Hematopoietic multipotent progenitor cell treated with erythropoietin and hydrocortisone succinate and interleukin-3 and kit ligand, for 4 days (in vitro differentiated cells): Measurements from ENCODE around the gene DAPK1.

ENCODE experiments used
- DNase-seq: peaks from one replicate; pipeline ENCODE4 v3.0.0-alpha.2; 2015

DAPK1 gene

DNA sequence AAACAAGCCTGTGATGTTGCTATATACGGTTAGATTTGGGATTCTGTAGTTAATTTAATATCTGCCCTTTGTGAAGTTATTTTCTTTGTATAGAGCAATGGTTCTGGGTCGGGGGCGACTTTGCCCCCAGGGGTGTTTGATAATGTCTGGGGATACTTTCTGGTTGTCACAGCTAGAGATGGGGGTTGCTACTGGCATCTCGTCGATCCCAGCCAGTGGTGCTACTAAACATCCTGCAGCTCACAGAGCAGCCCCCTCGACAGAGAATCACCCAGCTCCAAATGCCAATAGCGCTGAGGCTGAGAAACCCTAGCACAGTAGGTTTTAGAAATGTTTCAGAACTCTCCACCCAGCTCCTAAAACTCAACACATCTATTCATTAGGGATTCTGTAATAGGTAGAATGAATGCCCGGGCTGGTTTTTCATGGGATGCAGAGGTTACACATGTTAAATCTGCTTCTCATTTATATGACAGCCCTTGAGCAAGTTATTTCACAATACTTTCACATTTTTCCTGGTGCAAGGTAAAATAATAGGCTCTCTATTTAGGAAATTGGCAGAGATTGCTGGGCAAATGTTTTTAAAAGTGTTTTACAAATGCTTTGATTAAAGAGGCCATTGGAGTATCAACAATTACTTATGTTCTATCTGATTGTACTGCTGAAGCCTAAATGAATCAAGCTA lies 153.1 kb downstream of the DAPK1 start:
- no peak for DNase-seq

GRCh38 chr9:87651431-87651830 lies 153.8 kb downstream of the DAPK1 start:
- DNase-seq, result no peak

- DNase-seq, result no peak
Observed at GRCh38 chr9:87653941-87654340, 156.3 kb downstream of the DAPK1 start.

- DNase-seq, result no peak
Observed at GRCh38 chr9:87655731-87656130, 158.1 kb downstream of the DAPK1 start.

- no peak for DNase-seq
Observed at GRCh38 chr9:87656485-87656884, 158.8 kb downstream of the DAPK1 start.

GRCh38 chr9:87657190-87657589 lies 159.5 kb downstream of the DAPK1 start:
- no peak for DNase-seq

GRCh38 chr9:87657893-87658292 lies 160.2 kb downstream of the DAPK1 start:
- no peak for DNase-seq

- DNase-seq, result no peak
Observed at GRCh38 chr9:87658511-87658910, 160.8 kb downstream of the DAPK1 start.

DNA sequence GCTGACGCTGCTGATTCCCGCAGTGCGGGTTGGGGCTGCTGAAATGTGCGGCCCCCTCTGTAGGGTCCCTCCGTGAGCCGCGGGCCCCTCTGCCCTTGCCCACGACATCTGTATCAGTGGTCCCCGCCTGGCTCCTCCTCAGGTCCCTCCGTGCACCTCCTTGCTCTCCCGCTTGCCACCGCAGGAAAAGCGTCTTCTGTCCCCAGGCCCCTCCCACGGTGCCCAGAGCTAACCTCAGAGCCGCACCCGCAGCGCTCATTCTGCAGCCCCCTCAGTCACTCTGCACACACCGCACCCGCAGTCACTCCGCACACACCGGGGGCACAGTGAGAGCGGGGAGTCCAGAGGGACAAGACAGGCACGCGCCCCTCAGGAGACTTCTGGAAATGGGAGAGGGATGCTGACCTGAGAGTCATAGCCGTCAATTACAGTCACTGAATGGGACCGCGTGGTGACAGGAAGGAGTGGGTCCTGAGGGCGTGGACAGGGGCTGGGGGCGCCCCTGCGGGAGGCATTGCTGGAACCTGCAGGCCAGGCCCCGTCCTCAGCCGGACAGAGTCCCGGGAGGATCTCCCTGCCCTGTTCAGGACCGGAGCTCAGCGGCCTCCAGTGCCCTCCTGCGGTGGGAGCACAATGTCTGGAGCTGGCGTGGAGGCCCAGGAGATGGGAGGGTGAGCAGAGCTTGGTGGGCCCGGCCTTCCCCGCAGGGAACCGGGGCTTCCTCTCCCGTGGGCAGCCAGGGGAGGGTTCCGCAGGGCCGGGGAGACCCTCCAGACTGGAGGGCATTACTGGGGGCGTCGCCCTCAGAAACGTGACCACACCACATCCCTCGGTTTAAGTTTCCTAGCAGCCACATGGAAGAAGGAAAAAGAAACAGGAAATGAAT lies 162.1 kb downstream of the DAPK1 start:
- DNase-seq, result no peak

- DNase-seq, result no peak
Observed at GRCh38 chr9:87661241-87661640, 163.6 kb downstream of the DAPK1 start.

- peak; percentile 78 for DNase-seq
Observed at GRCh38 chr9:87662808-87663528, 165.3 kb downstream of the DAPK1 start.

GRCh38 chr9:87663556-87663955 lies 165.9 kb downstream of the DAPK1 start:
- DNase-seq, result no peak

DNA sequence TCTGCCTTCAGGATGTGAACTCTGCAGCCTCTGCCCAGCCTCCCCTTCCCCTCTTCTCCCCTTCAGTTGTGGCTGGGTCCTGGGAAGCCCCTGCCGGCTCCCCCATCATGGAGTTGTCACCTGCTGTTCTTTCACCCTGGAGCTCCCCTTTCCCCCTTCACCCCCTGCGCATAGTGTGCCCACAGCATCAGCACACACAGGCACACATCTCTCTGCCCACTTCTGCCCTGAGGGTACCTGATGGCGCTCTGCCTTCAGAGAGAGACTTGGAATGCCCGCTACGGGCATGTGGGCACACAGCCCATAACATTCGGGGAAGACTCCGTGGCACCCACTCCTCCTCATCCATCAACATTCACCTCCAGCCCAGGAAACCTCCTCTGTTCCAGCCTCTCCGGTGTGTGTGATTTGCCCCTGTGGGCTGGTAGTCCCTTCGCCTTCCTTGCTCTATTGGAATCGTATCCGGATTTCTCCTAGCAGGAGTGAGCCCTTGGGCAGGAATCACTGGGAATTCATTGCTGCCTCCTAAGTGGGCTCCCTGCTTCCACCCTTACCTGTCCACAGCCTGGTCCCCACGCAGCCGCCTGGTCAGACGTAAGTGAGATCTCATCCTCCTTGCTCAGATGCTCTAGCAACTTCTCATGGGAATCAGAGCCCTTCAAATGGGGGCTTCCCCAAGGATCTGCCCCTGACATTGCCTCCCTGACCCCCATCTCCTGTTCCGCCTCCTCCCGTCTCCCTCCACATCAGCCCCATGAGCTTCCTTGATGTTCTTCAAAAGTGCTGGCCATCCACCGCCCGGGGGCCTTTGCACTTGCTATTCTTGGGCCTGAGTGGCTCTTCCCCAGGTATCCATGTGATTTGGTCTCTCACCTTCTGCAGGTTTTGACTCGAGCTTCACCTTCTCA lies 166.7 kb downstream of the DAPK1 start:
- no peak for DNase-seq

DNA sequence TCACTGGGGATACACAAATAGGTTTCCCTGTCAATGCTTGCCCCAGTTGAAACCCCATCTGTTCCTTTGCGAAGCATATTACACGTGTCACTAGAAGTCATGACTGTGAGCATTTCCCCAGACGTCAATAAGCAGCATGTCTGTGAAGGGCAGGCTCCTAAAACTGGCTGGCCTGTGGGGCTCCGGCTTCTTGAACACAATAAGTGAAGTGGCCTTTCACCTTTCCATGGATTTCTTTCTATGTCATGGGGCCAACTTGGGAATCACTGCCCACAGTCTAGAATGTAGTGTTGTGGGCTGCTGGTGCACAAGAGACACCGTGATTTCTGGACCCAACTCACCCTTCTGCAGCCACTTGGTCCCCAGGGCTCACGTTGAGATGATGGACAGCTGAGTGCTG lies 167.8 kb downstream of the DAPK1 start:
- no peak for DNase-seq

GRCh38 chr9:87667164-87667738 lies 169.6 kb downstream of the DAPK1 start:
- DNase-seq, result peak; percentile 73

DNA sequence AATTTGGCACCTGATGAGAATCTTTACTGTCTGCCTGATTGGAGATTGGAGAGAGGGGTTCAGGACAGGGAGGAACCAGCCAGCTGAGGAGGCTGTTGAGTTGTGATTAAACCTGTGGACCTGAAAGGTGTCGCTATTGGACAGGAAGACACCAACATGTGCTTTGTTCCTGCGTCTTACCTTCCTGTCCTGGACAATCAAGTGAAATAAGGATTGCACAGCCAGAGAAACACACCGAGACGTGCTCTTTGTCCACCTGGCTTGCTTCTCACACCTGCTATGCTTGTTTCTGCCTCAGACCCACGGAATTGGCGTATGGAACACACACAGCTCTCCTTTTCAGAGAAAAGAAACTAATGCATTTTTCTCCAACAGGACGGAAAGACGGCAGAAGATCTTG lies 170.6 kb downstream of the DAPK1 start:
- no peak for DNase-seq

GRCh38 chr9:87668722-87669121 lies 171.1 kb downstream of the DAPK1 start:
- DNase-seq, result no peak

- DNase-seq, result no peak
Observed at GRCh38 chr9:87670572-87671264, 173.1 kb downstream of the DAPK1 start.

- DNase-seq, result no peak
Observed at GRCh38 chr9:87671478-87671877, 173.8 kb downstream of the DAPK1 start.

DNA sequence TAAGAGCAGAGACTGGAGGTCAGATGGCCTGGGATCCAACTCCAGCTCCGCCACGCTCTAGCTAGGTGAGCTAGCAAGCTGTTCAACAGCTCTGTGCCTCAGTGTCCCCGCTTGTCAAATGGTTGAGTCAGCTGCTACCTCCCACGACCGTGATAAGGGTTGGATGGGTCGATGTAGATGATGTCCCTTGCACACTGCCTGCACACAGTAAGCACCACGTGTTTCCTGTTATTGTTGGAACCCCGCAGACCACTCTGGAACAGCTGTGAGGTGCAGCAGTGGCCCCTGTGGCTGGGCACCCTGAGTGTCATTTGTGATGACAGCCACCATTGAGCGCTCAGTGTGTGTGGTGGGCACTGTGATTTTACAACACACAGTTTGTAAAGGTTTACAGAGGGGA lies 174.3 kb downstream of the DAPK1 start:
- no peak for DNase-seq

- DNase-seq, result no peak
Observed at GRCh38 chr9:87672586-87672985, 174.9 kb downstream of the DAPK1 start.
